ENCODE measurements around the gene DOLK.

- TF ChIP-seq CTCF (IDR thresholded peaks at IDR 0.05) (no peak), POLR2AphosphoS5 (IDR thresholded peaks at IDR 0.05) (no peak)
These were observed 13.7 kb downstream of the DOLK start for GRCh38 chr9:128933731-128934130.
